ACHN (cell line): ENCODE data around the gene ASB3.
"Not testable (repeated sequence)": the region's sequence is repeated elsewhere in the genome, so short reads cannot be mapped to it uniquely, and the experiment has no call there.

Experiments used
- DNase-seq: peaks from one replicate; pipeline ENCODE4 v3.0.0-alpha.2; 2015
- in situ Hi-C: cut with HindIII; loops from 2 replicates; pipeline ENCODE4 v1.10.0; 2017; ENCODE audit warnings: low sequenced_read_pairs, low pct_ligation_motif_present, low pct_unique_long_range_greater_than_20kb

Gene ASB3

DNA sequence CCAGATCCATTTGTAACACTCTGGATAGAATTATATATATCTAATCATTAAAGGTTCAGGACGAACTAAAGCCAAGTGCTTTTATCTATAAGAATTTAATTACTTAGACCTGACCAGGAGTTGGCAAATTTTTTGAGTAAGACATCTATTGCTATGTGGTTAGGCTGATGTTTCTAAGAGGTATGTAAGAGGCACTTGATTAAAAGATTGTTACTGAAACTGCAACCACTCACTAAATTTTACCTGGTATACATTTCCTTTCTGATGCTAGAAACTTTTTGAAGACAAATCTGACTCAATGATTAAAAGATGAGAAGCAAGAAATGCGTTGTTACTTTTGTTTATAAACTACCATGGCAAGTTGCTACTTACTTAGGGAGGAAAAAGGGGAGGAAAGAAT, 95.9 kb downstream of the ASB3 start:
- in situ Hi-C loops, result no loop called here

DNA sequence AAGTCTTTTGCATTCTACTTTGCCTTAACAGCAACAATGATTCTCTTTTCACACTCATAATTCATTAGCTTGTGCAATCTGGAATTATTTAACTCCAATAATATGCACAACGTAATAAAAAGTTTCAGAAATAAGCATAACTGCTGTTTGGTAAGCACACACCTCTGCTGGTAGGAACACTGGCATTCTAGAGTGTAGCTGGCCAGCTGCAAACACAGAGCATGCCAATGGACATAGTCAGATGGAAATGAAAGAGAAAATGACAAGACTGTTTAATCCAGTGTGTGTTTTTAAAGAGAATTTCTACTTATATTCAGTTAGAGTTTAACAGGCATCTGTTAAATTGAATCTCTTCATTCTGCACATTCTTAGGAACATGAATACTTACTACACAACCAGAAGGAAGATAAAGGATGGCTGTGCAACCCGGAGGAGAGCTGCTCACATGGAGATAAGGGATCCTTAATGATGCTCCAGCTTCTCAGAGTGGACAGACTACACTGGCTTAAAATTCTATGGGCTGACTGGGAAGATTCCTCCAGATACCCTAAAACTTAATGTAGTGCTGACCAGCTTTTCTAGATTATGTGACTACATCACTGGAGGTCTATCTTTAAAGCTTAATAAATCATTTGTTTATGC, 113.8 kb downstream of the ASB3 start:
- in situ Hi-C loops, result no loop called here

More for the DNA sequence above, 95.9 kb downstream of the ASB3 start:
- no peak for DNase-seq

DNA sequence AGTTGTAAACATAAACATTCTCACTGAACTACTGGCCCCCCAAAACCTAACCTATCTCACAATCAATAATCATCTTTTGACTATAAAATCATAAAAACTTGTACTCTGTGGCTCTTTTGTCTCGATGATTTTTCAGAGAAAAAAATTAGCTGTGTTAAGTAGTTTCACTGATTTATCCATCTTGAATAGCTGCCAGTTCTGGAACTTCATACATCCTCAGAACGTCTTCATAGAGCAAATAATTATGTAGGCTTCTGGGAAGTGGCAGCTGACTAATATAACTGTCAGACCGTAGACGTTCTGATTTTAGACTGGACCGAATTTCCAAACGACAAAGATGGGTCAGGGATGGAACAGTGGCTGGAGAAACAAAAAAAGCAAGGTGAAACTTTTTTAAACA, 116.4 kb downstream of the ASB3 start:
- no peak for DNase-seq
- in situ Hi-C loops, result no loop called here

More for the DNA sequence above, 113.8 kb downstream of the ASB3 start:
- peak; percentile 17 for DNase-seq

DNA sequence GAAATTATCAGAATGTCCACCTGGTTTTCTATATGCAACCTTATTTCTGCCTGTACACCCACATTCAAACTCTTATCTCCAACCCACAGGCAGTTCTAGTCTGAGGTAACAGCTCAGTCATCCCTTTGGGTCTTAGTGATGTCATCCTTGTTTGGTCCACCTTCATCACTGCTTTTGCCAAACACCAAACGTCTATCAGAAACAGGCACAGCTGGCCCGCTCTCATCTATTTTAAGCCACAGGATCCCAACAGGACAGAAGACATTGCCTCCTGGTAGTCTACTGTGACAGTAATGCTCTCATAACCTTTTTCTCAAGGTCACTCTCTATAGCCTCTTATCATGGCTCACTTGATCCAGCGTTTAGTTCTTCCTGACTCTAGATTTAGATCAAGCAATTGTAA, 118.1 kb downstream of the ASB3 start:
- in situ Hi-C loops, result no loop called here
- DNase-seq, result no peak

DNA sequence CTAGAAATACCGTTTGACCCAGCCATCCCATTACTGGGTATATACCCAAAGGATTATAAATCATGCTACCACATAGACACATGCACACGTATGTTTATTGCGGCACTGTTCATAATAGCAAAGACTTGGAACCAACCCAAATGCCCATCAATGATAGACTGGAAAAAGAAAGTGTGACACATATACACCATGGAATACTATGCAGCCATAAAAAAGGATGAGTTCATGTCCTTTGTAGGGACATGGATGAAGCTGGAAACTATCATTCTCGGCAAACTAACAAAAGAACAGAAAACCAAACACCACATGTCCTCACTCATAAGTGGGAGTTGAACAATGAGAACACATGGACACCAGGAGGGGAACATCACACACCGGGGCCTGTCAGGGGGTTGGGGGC, 119.6 kb downstream of the ASB3 start:
- DNase-seq, in situ Hi-C loops: not testable (repeated sequence)

DNA sequence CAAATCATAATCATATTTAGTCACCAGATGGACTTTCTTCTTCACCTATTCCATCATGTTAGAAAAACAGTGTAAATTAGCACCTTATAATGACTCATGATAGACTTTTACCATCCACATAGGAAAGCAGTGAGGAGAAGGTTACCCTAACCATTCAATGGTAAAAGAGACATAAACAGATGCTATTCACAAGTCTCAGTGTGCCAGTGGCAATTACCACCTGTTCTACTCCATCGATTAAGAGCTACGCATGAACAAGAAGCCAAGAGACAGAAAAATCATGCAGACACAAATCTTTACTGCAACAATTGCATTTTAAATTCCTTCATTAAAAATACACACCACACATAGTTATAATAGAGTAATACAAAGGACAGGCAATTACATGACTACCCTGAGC, 125.9 kb downstream of the ASB3 start:
- in situ Hi-C loops, result no loop called here
- no peak for DNase-seq

DNA sequence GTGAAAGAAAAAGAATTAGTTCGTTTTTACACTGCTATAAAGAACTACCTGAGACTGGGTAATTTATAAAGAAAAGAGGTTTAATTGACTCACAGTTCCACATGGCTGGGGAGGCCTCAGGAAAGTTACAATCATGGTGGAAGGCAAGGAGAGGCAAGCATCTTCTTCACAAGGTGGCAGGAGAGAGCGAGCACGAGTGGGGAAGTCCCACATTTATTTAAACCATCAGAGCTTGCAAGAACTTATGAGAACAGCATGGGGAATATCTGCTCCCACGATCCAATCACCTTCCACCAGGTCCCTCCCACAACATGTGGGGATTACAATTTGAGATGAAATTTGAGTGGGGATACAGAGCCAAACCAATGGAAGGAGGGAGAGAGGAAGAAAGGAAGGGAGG, 128.3 kb downstream of the ASB3 start:
- DNase-seq, result peak; percentile 11
- in situ Hi-C loops, result not testable (repeated sequence)

DNA sequence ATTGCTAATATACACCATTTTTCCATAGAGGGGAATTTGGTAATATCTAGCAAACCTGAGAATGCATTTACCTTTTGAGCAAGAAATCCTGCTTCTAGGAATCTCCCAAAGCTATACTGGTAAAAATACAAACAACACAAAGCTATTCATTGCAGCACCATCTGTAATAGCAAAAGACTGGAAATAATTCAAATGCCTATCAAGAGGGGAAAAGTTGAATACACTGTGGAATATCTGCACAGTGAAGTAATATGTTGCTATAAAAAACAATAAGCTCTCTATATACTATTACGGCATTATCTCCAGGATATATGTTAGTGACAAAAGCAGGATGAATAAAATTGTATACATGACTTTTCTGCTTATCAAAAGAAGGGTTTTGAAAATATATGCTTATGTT, 131.5 kb downstream of the ASB3 start:
- in situ Hi-C loops, result no loop called here
- DNase-seq, result no peak

DNA sequence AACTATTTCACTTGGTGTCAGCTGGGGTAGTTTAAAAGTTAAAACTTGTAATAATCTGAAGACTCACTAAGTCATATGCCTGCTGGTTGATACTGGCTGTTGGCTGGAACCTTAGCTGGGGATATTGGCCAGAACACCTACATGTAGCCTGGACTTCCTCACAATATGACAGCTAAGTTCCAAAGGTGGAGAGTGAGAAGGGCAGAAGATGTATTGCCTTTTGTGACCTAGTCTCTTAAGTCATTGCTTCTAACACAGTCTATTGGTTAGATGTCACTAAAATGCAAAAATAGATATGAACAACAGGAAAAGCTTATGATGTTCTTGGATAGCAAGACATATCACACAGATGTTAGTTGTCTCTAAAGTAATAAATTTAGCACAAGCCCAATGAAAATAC, 132.4 kb downstream of the ASB3 start:
- DNase-seq, result no peak
- in situ Hi-C loops, result no loop called here

DNA sequence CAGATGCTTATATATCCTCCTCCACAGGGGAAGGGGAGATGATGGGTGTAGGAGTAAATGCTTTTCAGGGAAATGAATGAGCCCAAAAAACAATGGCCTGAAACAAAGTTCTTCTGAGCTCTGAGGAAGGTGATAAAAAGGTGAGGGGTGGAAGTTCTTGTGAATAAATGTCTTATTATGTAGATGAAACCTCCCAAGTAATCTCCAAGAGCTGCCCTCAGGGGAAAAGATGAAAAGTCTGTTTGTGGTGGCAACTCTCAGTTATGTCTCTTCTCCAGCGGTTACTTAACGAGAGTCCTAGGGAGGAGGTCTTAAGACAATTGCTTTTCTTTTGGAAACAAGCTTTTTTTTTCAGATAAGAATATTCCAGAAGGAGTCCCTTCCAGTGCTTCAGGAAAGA, 134.6 kb downstream of the ASB3 start:
- in situ Hi-C loops, result no loop called here
- DNase-seq, result no peak

DNA sequence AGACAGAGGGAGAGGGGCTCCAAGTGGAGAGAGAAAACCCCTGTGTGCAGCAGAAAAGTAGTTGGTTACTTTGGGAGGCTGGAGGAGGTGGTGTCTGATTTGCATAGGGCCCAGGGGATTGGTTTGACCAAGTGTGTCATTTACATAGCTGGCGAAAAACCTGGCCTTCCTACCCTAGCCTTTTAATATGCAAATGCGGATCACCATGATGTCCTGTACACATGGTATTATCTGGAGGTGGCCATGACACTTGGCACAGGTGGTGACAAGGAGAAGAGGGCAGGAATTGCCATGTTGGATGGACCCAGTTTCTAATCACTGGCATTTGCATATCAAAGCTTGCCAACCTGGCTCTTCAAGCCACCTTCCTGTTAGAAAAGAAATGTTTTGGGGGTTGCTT, 140.0 kb downstream of the ASB3 start:
- in situ Hi-C loops, result no loop called here
- DNase-seq, result no peak

DNA sequence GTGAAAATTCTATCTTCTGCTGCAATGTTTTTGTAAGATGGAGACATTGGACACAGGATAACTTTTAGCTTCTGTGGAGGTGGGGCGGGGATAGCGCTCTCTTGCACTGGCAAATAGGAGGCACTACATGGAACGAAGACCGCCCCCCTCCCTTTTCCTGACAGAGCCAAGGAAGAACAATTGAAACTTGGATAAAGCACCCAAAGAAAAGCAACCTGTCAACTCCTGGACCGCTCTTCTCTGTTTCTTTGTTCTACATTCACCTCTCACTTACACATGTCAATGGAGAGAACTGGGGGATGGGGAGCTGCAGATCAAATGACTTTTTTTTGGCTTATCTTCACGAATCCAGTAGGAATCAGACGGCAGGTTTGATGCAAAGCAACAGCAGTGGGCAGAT, 145.5 kb downstream of the ASB3 start:
- DNase-seq, result no peak
- in situ Hi-C loops, result no loop called here

DNA sequence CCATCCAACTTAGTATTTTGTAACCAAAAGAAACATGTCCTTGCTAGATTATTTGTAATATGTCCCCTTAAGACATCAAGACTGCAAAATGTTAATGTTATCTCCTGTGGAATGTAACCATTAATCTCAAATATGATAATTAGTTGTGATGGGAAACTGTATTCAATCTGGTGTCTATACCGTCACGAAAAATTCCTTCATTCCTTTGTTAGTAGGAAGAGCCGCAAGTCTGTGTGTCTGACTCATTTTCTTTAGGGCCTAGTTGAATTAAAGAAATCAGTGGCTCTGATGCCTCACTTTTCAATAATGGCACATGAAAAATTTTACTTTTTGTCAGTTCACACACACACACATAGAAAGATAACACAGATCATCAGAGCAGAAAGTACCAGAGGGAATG, 146.3 kb downstream of the ASB3 start:
- in situ Hi-C loops, result no loop called here
- no peak for DNase-seq

DNA sequence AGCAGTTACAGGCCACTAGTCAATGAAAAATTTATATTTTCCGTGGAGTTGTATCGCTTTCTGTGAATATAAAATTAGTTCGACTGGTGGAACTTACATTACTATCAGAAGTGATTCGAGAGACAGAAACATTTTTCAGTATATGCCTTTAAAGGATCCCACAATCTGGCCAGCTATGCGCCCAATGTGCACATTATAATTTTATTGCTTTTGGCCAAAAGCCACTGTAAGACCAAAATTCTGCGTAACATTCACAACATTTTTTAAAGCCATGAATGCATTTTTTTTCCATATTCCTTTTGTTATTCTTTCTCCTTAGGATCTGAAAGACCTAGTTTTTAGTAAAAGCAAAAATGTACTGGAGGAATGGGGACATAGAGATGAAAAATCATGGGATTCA, 150.2 kb downstream of the ASB3 start:
- in situ Hi-C loops, result no loop called here
- no peak for DNase-seq

DNA sequence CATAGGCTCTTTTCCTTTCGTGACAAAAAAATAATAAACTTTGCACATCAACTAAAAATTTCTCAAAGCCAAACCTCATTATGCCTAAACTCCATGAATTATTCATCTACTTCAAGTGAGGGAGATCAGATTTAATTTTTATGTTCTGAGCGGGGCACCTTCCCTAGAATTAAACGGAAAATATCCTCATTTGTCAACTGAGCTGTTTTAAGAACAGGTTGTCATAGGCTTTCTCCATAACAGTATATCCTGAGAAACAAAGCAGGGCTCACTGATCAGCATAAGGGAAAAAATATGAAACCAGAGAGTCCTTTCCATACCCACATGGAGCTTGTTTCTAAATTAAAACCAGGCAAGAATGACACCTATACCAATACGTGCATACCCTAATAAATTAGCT, 150.6 kb downstream of the ASB3 start:
- DNase-seq, result no peak
- in situ Hi-C loops, result no loop called here

DNA sequence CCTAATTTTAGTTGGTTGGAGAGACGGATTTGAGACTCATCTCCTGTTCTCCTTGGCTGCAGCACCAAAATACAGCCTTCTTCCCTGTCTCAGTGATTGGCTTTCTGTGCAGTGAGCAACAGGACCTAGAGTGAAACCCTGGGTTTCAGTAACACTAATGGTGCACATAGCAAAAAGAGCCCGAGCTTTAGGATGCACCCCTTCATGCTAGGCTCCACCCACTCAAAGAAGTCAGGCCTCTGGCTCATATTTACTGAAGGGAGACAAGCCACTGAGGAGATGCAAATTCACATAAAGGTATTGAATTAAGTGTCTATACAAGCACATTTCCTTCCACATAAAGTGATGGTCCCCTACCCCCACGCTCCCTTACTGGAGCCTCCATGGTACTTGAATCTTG, 151.1 kb downstream of the ASB3 start:
- no peak for DNase-seq
- in situ Hi-C loops, result no loop called here

DNA sequence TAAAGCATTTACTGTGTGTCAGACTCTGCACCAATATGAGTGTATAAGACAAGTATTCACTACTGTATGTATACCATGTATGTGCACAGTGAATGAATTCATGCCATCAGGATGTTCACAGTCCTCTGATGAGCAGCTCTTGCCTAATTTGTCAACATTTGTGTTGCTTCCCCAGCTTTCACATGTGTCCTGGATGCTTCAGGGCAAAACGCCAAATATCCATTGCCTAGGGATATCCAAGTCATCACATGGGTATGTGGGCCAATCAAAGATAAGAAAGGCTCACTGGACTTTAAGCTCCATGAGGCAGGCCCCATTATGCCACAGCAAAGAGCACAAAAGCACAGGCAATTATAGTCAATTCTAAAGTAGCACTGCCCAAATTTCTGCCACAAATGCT, 153.3 kb downstream of the ASB3 start:
- in situ Hi-C loops, result no loop called here
- no peak for DNase-seq

DNA sequence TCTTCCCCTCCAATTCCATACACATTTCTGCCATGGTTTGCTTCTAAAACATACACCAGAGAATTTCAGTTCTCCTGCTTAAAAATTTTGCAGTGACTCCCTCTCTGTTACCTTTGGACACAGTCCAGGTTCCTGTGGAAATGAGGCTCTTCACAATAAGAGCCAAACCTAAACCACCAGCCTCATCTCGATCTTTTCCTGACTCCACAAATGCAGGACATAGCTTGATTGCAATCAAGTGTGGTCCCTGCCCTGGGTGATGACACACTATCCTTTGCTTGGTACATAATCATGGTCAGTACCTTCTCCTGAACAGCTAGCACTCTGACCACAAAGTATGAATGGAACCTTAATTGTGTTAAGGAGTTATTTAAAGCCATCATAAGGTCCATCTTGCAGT, 154.0 kb downstream of the ASB3 start:
- DNase-seq, result no peak
- in situ Hi-C loops, result no loop called here

DNA sequence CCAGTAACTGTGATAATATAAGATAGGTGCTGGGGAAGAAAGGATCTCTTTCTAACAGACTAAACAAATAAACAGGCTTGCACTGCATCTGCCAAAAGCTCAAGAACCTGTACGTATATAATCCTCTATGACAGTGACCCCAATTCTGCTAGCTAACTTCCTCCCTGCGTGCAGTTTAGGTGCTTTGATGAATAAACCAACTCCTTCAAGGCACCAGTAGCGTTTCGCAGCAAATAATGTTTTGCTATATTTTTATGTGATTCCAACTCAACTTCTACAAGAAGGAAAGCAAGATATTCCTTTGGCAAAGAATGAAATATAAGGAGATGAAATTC, 154.7 kb downstream of the ASB3 start:
- in situ Hi-C loops, result no loop called here
- DNase-seq, result no peak

DNA sequence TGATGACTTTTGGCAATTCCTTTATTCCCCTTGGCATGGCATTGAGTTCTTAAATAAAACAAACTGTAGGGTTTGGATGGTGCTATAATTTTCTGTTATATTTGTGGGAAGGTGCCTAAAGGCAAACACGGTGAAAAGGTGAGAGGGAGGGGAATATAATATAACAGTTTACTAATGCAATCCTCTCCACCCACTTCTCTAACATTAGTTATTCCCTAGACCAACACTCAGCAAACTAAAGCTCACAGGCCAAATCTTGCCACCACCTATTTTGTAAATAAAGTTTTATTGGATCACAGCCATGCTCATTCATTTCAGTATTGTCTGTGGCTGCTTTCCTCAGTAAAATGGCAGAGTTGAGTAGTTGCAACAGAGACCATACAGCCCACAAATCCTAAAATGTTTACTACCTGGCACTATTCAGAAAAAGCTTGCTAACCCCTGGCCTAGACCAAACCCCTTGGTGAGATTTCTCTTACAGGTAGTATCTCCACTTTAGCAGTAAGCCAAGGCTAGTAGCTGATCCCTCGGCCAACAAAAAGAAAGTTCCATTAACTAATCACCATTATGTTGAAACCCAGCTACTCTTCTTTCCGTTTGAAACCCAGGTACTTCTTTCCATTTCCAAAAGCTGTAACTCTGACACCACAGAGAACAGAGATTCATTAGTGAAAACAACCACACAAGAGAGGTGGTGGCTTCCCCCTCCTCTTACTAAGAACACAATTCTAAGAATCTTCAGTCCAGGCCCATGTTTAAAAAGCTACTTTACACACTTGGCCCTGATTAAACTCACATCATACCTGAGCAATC, 155.2 kb downstream of the ASB3 start:
- in situ Hi-C loops, result no loop called here
- DNase-seq, result no peak
